ENCODE results near the gene GRM8.

- TF ChIP-seq CTCF (conservative IDR thresholded peaks at IDR 0.05) (no peak), ZFX (IDR thresholded peaks at IDR 0.05) (no peak)
Measured at GRCh38 chr7:126419047-126419446, 833.7 kb downstream of the GRM8 start.
